ENCODE data around the gene KIAA0408. TPM values are rescaled to one million over a fixed set of nuclear protein-coding genes. Genes with fewer than 3 reads are reported as not detected.

The KIAA0408 gene
- total RNA-seq, 1 donor from 2014 or later = 0.80 TPM

GRCh38 chr6:127475135-127475822, 16.1 kb upstream of the KIAA0408 start:
- intact Hi-C loops (cut with micrococcal nuclease) = no loop called here

GRCh38 chr6:127471379-127472255, 12.4 kb upstream of the KIAA0408 start:
- intact Hi-C loops (cut with micrococcal nuclease) = no loop called here
- Mint-ChIP-seq H3K27me3 (no peaks in the 10 kb centered on the region), H3K27ac (no peak overlapping the region), H3K4me3 (no peak overlapping the region), H3K4me1 (peaks cover 2% of the 10 kb centered on the region), H3K9me3 (no peaks in the 10 kb centered on the region), H3K36me3 (ENCODE audit: low read depth) (no peaks in the 10 kb centered on the region)
- DNase-seq = no peak
- ChIA-PET CTCF (interaction anchor here (1.2 kb wide), 2 partner anchors 13 to 45 kb away, joined by 3 read pairs; no protein-coding TSS in a partner anchor), POLR2A (no interaction called here)
- no peak for ATAC-seq (ENCODE audit: low read depth)
- no peak for TF ChIP-seq CTCF (IDR thresholded peaks at IDR 0.05)

More at GRCh38 chr6:127475135-127475822, 16.1 kb upstream of the KIAA0408 start:
- no peak for TF ChIP-seq CTCF (IDR thresholded peaks at IDR 0.05)
- ChIA-PET CTCF (no interaction called here), POLR2A (no interaction called here)
- Mint-ChIP-seq H3K36me3 (ENCODE audit: low read depth) (no peaks in the 10 kb centered on the region), H3K27ac (no peak overlapping the region), H3K9me3 (no peaks in the 10 kb centered on the region), H3K4me3 (no peak overlapping the region), H3K4me1 (peaks cover 2% of the 10 kb centered on the region), H3K27me3 (peaks cover 3% of the 10 kb centered on the region)
- no peak for DNase-seq
- ATAC-seq (ENCODE audit: low read depth) = no peak

- DNase-seq (no peak), ATAC-seq (ENCODE audit: low read depth) (no peak)
- peaks cover 2% of the 10 kb centered on the region for H3K4me1 Mint-ChIP-seq
- intact Hi-C loops (cut with micrococcal nuclease) = loop anchor here (10.0 kb wide), 1 partner anchor 856 kb away; no protein-coding TSS in a partner anchor
- H3K27me3 Mint-ChIP-seq = no peaks in the 10 kb centered on the region
- H3K9me3 Mint-ChIP-seq = no peaks in the 10 kb centered on the region
- TF ChIP-seq CTCF (IDR thresholded peaks at IDR 0.05) = no peak
- POLR2A ChIA-PET = no interaction called here
- no peaks in the 10 kb centered on the region for H3K36me3 Mint-ChIP-seq (ENCODE audit: low read depth)
- H3K27ac Mint-ChIP-seq = no peak overlapping the region
- CTCF ChIA-PET = no interaction called here
- H3K4me3 Mint-ChIP-seq = no peak overlapping the region
These were observed 9.7 kb upstream of the KIAA0408 start for GRCh38 chr6:127468936-127469335.

GRCh38 chr6:127466416-127466815, 7.2 kb upstream of the KIAA0408 start:
- no peak for ATAC-seq (ENCODE audit: low read depth)
- intact Hi-C loops (cut with micrococcal nuclease) = loop anchor here (10.0 kb wide), 1 partner anchor 858 kb away; no protein-coding TSS in a partner anchor
- POLR2A ChIA-PET = no interaction called here

More at GRCh38 chr6:127466416-127466815, 7.2 kb upstream of the KIAA0408 start:
- Mint-ChIP-seq H3K27me3 (no peaks in the 10 kb centered on the region), H3K4me3 (no peak overlapping the region), H3K36me3 (ENCODE audit: low read depth) (no peaks in the 10 kb centered on the region), H3K27ac (no peak overlapping the region), H3K9me3 (no peaks in the 10 kb centered on the region), H3K4me1 (no peaks in the 10 kb centered on the region)
- TF ChIP-seq CTCF (IDR thresholded peaks at IDR 0.05) = no peak
- no peak for DNase-seq
- CTCF ChIA-PET = interaction anchor here (0.7 to 2.6 kb wide), 6 partner anchors 18 to 861 kb away, joined by 3 to 15 read pairs (median 3); no protein-coding TSS in a partner anchor

Measured in activated B cell treated with CpG ODN at 0.5 μM for 24 hours (primary cell).